Type B pancreatic cell (in vitro differentiated cells): ENCODE results near the gene RSPH1. TPM values are rescaled to one million over a fixed set of nuclear protein-coding genes. Genes with fewer than 3 reads are reported as not detected.

ENCODE experiments used
- DNase-seq: peaks from one replicate; pipeline ENCODE4 v3.0.0; 2021; ENCODE audit warnings: mixed read lengths; ENCODE audit not compliant: unreplicated experiment; ENCODE audit errors: extremely low spot score
- H3K27ac Mint-ChIP-seq: 2 replicates; pipeline ENCODE4 v1.8.0; 2021; ENCODE audit warnings: mild to moderate bottlenecking, mixed read lengths
- H3K27me3 Mint-ChIP-seq: 2 replicates; pipeline ENCODE4 v1.8.0; 2021; ENCODE audit warnings: mixed read lengths
- H3K36me3 Mint-ChIP-seq: 2 replicates; pipeline ENCODE4 v1.8.0; 2021; ENCODE audit warnings: mixed read lengths
- H3K4me1 Mint-ChIP-seq: one replicate; pipeline ENCODE4 v1.8.0; 2021; ENCODE audit warnings: mixed read lengths; ENCODE audit not compliant: unreplicated experiment
- H3K4me3 Mint-ChIP-seq: 2 replicates; pipeline ENCODE4 v1.8.0; 2021; ENCODE audit warnings: mild to moderate bottlenecking, mixed read lengths
- H3K9me3 Mint-ChIP-seq: 2 replicates; pipeline ENCODE4 v1.8.0; 2021; ENCODE audit warnings: mixed read lengths
- total RNA-seq: library from RNA; stranded (reverse); gene quantifications from 2 replicates; pipeline ENCODE4 v1.2.1, GENCODE V29; 2021; ENCODE audit warnings: low replicate concordance
- TF ChIP-seq, protein P1 (sequence below): fragments of 200-600 bp; sonication (generic); conservative IDR thresholded peaks from 2 replicates; pipeline ENCODE4 v1.5.0; 2021; ENCODE audit warnings: antibody characterized with exemption, mild to moderate bottlenecking

RSPH1 gene
- total RNA-seq, 1 donor from 2014 or later, result 5.2 TPM

DNA sequence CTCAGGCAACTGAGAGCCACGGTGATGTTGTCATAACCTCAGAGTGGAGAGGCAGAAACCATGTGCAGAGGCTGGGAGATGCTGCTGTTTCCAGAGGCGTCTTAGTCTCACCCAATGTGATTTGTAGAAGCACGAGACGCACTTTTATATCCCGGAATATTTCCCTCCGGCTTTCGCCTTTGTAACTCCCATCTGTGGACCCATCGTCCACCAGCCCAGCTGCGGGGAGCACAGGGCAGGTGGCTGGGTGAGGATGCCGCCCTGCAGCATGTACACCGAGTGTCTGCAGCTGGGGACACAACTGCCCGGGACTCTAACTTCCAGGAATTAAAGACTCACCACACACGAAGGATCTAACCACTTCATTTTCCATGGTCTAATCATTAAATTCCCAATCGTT, 48.8 kb downstream of the RSPH1 start:
- DNase-seq, result no peak
- TF ChIP-seq, protein P1, sequence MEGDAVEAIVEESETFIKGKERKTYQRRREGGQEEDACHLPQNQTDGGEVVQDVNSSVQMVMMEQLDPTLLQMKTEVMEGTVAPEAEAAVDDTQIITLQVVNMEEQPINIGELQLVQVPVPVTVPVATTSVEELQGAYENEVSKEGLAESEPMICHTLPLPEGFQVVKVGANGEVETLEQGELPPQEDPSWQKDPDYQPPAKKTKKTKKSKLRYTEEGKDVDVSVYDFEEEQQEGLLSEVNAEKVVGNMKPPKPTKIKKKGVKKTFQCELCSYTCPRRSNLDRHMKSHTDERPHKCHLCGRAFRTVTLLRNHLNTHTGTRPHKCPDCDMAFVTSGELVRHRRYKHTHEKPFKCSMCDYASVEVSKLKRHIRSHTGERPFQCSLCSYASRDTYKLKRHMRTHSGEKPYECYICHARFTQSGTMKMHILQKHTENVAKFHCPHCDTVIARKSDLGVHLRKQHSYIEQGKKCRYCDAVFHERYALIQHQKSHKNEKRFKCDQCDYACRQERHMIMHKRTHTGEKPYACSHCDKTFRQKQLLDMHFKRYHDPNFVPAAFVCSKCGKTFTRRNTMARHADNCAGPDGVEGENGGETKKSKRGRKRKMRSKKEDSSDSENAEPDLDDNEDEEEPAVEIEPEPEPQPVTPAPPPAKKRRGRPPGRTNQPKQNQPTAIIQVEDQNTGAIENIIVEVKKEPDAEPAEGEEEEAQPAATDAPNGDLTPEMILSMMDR, result no peak
- H3K9me3 Mint-ChIP-seq, result no peaks in the 10 kb centered on the region
- peaks cover 6% of the 10 kb centered on the region for H3K4me1 Mint-ChIP-seq
- no peaks in the 10 kb centered on the region for H3K36me3 Mint-ChIP-seq
- H3K27me3 Mint-ChIP-seq, result peaks cover 14% of the 10 kb centered on the region
- H3K27ac Mint-ChIP-seq, result no peak overlapping the region
- no peak overlapping the region for H3K4me3 Mint-ChIP-seq

DNA sequence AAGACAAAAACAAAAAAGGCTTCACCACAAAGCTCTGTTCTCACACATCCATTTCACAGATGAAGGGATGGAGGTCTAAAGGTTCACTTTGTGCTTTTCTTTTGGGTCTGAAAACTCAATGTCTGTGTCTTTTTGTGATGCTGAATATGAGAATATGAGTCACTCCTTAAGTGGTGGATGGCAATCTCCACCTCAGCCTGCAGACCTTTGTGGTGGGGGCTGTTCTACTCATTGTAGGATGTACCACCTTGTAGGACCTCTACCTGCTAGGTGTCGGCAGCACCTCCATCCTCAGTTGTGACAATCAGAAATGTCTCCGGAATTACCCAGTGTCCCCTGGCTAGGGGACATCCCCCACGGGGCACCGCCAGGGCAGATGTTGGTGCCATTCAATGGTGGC, 49.5 kb downstream of the RSPH1 start:
- DNase-seq, result no peak
- Mint-ChIP-seq H3K4me1 (peaks cover 6% of the 10 kb centered on the region), H3K36me3 (no peaks in the 10 kb centered on the region), H3K27me3 (peaks cover 14% of the 10 kb centered on the region), H3K9me3 (no peaks in the 10 kb centered on the region), H3K27ac (no peak overlapping the region), H3K4me3 (no peak overlapping the region)
- TF ChIP-seq, protein P1, result no peak

DNA sequence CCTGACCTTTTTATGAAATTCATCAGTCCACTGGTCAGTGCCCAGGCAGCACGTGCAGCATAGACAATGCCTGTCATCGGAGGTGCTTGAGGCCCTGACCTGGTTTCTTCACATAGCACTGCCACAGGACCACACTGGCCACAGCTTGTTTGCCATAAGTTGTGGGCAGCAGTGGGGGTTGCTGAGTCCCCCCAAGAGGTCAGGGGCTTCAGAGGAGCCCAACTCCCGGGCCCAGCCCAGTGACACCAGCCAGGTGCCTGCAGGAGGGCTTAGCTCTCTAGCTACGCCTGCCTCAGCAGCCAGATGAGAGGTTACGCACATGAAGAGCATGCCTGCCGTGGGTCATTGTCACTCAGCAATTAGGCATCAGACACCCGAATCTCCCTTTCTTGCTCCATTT, 50.7 kb downstream of the RSPH1 start:
- Mint-ChIP-seq H3K9me3 (no peaks in the 10 kb centered on the region), H3K4me1 (peaks cover 6% of the 10 kb centered on the region), H3K27me3 (peaks cover 16% of the 10 kb centered on the region), H3K27ac (no peak overlapping the region), H3K4me3 (no peak overlapping the region), H3K36me3 (no peaks in the 10 kb centered on the region)
- DNase-seq, result no peak
- TF ChIP-seq, protein P1, result no peak

DNA sequence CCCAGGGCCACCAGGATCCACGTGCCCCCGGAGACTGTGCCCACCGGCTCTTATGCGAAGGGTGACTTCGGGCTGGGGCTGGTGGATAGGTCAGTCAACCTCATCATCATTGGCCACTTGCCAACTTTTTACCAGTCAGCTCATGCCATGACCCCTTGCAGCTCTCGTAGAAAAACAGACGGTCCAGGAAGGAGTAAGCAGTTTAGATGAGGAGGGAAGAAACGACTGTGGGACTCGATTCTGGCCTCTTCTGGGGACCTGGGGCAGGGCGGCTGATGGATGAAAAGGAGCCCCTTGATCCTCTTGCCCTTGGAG, 51.3 kb downstream of the RSPH1 start:
- Mint-ChIP-seq H3K9me3 (no peaks in the 10 kb centered on the region), H3K4me3 (no peak overlapping the region), H3K4me1 (peaks cover under 1% of the 10 kb centered on the region), H3K27ac (no peak overlapping the region), H3K36me3 (no peaks in the 10 kb centered on the region), H3K27me3 (peaks cover 16% of the 10 kb centered on the region)
- TF ChIP-seq, protein P1, result no peak
- DNase-seq, result no peak

DNA sequence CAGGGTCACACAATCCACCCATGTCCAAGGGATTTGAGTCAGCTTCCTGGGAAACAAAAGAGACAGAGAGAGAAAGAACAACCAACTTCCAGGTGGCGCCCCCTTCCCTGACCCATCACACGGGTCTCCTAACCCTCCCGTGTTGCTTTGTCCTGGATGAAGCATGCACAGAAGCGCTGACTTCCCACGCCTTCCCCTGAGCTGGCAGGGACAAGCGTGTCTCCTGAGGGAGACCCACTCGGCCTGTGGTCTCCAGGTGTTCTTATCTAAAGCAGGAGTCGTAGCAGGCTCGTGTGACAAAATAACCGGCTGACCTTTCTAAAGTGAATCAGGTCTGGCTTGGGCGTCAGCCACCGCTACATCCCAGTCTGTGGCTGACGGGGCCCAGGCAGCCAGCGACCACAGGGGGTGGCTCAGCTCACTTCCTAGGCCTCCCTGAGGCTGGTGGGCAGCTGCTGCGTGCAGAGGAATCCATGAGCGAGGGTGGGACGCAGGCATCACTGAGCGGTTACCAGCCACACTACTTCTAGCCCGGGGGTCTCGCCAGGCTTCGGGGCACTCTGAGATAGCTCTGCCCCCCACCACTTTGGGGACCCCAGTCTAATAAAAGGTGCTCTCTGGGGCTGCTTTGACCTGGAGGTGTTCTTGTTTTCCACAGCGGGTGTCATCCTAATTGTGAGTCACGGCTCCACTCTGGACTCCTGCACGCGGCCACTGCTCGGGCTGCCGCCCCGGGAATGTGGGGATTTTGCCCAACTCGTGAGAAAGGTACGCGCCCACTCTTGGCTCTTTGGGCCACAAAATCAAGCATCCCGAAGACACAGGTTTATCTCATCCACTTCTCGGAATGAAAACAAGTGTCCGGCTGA, 51.9 kb downstream of the RSPH1 start:
- Mint-ChIP-seq H3K36me3 (no peaks in the 10 kb centered on the region), H3K9me3 (no peaks in the 10 kb centered on the region), H3K4me3 (no peak overlapping the region), H3K27ac (no peak overlapping the region), H3K4me1 (no peaks in the 10 kb centered on the region), H3K27me3 (peaks cover 18% of the 10 kb centered on the region)
- no peak for DNase-seq
- TF ChIP-seq, protein P1, result no peak
